LNCAP (cell line): ENCODE measurements around the gene MAGEA2B.
"Not testable (repeated sequence)": the region's sequence is repeated elsewhere in the genome, so short reads cannot be mapped to it uniquely, and the experiment has no call there.

Experiments
- CTCF ChIP-seq: fragments of 450-650 bp; IDR thresholded peaks from 2 replicates; pipeline ENCODE4 v1.5.1; 2017; ENCODE audit warnings: mild to moderate bottlenecking

Gene MAGEA2B

GRCh38 chrX:152735101-152735500 lies 20.7 kb downstream of the MAGEA2B start:
- TF ChIP-seq CTCF = no peak

GRCh38 chrX:152735860-152736511 lies 21.6 kb downstream of the MAGEA2B start:
- no peak for TF ChIP-seq CTCF

- TF ChIP-seq CTCF = no peak
Observed at GRCh38 chrX:152738560-152738959, 24.1 kb downstream of the MAGEA2B start.

GRCh38 chrX:152753686-152754650 lies 39.5 kb downstream of the MAGEA2B start, which contains the start of gene MAGEA2:
TSS of gene MAGEA2 (minus strand) at chrX:152753842. CDS start at chrX:152751363, 2,479 bp downstream.
- not testable (repeated sequence) for TF ChIP-seq CTCF

- TF ChIP-seq CTCF = not testable (repeated sequence)
Observed at GRCh38 chrX:152758918-152759317, 44.5 kb downstream of the MAGEA2B start, which contains the start of gene CSAG3. TSS of gene CSAG3 (plus strand) at chrX:152759218.
